Measurements from ENCODE around the gene SEMA6A.

Gene SEMA6A

GRCh38 chr5:116571568-116572349 is 2.9 kb downstream of the SEMA6A start:
- no peak for DNase-seq (ENCODE audit: low read depth)
- no peak for TF ChIP-seq CTCF (IDR thresholded peaks at IDR 0.05; ENCODE audit: low read length, missing control alignments)
- H3K4me3 ChIP-seq (replicated peaks; ENCODE audit: low read depth, low read length): no peak overlapping the region

- TF ChIP-seq CTCF (IDR thresholded peaks at IDR 0.05; ENCODE audit: low read length, missing control alignments): no peak
- H3K4me3 ChIP-seq (replicated peaks; ENCODE audit: low read depth, low read length): no peak overlapping the region
- no peak for DNase-seq (ENCODE audit: low read depth)
Measured at GRCh38 chr5:116569999-116570398, 4.6 kb downstream of the SEMA6A start.

GRCh38 chr5:116567106-116567505 is 7.5 kb downstream of the SEMA6A start:
- no peak for DNase-seq (ENCODE audit: low read depth)
- H3K4me3 ChIP-seq (replicated peaks; ENCODE audit: low read depth, low read length): no peak overlapping the region
- TF ChIP-seq CTCF (IDR thresholded peaks at IDR 0.05; ENCODE audit: low read length, missing control alignments): no peak

- TF ChIP-seq CTCF (IDR thresholded peaks at IDR 0.05; ENCODE audit: low read length, missing control alignments): no peak
- DNase-seq (ENCODE audit: low read depth): no peak
- H3K4me3 ChIP-seq (replicated peaks; ENCODE audit: low read depth, low read length): no peak overlapping the region
Measured at GRCh38 chr5:116566251-116566650, 8.4 kb downstream of the SEMA6A start.

- TF ChIP-seq CTCF (IDR thresholded peaks at IDR 0.05; ENCODE audit: low read length, missing control alignments): no peak
- no peak for DNase-seq (ENCODE audit: low read depth)
- no peak overlapping the region for H3K4me3 ChIP-seq (replicated peaks; ENCODE audit: low read depth, low read length)
Measured at GRCh38 chr5:116564756-116565490, 9.7 kb downstream of the SEMA6A start.

GRCh38 chr5:116564312-116564711 is 10.3 kb downstream of the SEMA6A start:
- DNase-seq (ENCODE audit: low read depth): no peak
- TF ChIP-seq CTCF (IDR thresholded peaks at IDR 0.05; ENCODE audit: low read length, missing control alignments): no peak
- no peak overlapping the region for H3K4me3 ChIP-seq (replicated peaks; ENCODE audit: low read depth, low read length)
